AG20443 (cell line): Measurements from ENCODE around the gene SPTAN1.

Experiments used
- DNase-seq: peaks from one replicate; pipeline ENCODE4 v3.0.0; 2012; ENCODE audit warnings: low spot score, mixed read lengths

Gene SPTAN1

GRCh38 chr9:128603697-128604096, 51.3 kb downstream of the SPTAN1 start:
- no peak for DNase-seq

- peak; percentile 45 for DNase-seq
Observed at GRCh38 chr9:128607642-128608350, 55.4 kb downstream of the SPTAN1 start.

GRCh38 chr9:128610897-128611296, 58.5 kb downstream of the SPTAN1 start:
- no peak for DNase-seq

GRCh38 chr9:128611600-128612394, 59.4 kb downstream of the SPTAN1 start:
- no peak for DNase-seq

- DNase-seq, result no peak
Observed at GRCh38 chr9:128614728-128615127, 62.3 kb downstream of the SPTAN1 start.

GRCh38 chr9:128615571-128615970, 63.2 kb downstream of the SPTAN1 start:
- DNase-seq, result no peak

GRCh38 chr9:128617943-128618342, 65.6 kb downstream of the SPTAN1 start:
- DNase-seq, result no peak

GRCh38 chr9:128619127-128619526, 66.7 kb downstream of the SPTAN1 start:
- DNase-seq, result no peak

GRCh38 chr9:128619779-128620178, 67.4 kb downstream of the SPTAN1 start:
- DNase-seq, result no peak

GRCh38 chr9:128621730-128622455, 69.5 kb downstream of the SPTAN1 start:
- DNase-seq, result no peak

- DNase-seq, result no peak
Observed at GRCh38 chr9:128624566-128624965, 72.2 kb downstream of the SPTAN1 start.

GRCh38 chr9:128625391-128626146, 73.2 kb downstream of the SPTAN1 start:
- peak; percentile 48 for DNase-seq

GRCh38 chr9:128626181-128626580, 73.8 kb downstream of the SPTAN1 start:
- DNase-seq, result no peak

GRCh38 chr9:128627127-128627715, 74.8 kb downstream of the SPTAN1 start:
- DNase-seq, result no peak

GRCh38 chr9:128627906-128628305, 75.5 kb downstream of the SPTAN1 start:
- no peak for DNase-seq

GRCh38 chr9:128628471-128629048, 76.2 kb downstream of the SPTAN1 start:
- DNase-seq, result peak; percentile 63

- no peak for DNase-seq
Observed at GRCh38 chr9:128629136-128629535, 76.7 kb downstream of the SPTAN1 start.

GRCh38 chr9:128629852-128630545, 77.6 kb downstream of the SPTAN1 start:
- no peak for DNase-seq

GRCh38 chr9:128631636-128632035, 79.2 kb downstream of the SPTAN1 start:
- DNase-seq, result no peak

- no peak for DNase-seq
Observed at GRCh38 chr9:128632066-128632465, 79.7 kb downstream of the SPTAN1 start.

GRCh38 chr9:128632486-128632885, 80.1 kb downstream of the SPTAN1 start:
- no peak for DNase-seq
